H1 (cell line): ENCODE data around the gene SPATA31D4. TPM values are rescaled to one million over a fixed set of nuclear protein-coding genes. Genes with fewer than 3 reads are reported as not detected.

ENCODE experiments used
- CTBP2 ChIP-seq: IDR thresholded peaks from 2 replicates; pipeline ENCODE4 v1.7.0; 2011; ENCODE audit warnings: borderline replicate concordance, mild to moderate bottlenecking, moderate library complexity, mixed read lengths, low read length; ENCODE audit not compliant: insufficient read depth, insufficient read length
- RAD21 ChIP-seq, 2 experiments: IDR thresholded peaks in 1 of 2; conservative IDR thresholded peaks in 1 of 2; 2 replicates each; pipeline ENCODE4 v1.6.1; 2011; ENCODE audit warnings: low read depth in 2 of 2, low read length in 2 of 2, improper control_type of control experiment in 1 of 2, inconsistent platforms in 1 of 2, mild to moderate bottlenecking in 1 of 2, moderate library complexity in 1 of 2
- SIRT6 ChIP-seq: IDR thresholded peaks from one replicate; pipeline ENCODE4 v1.7.1; 2012; ENCODE audit warnings: low read length, inconsistent platforms
- SP2 ChIP-seq: IDR thresholded peaks from 2 replicates; pipeline ENCODE4 v1.6.1; 2012; ENCODE audit warnings: mild to moderate bottlenecking, low read length, inconsistent platforms
- polyA plus RNA-seq, 7 experiments: library from polyadenylated mRNA; depleted of rRNA in 3 of 7; stranded (reverse) in 5 of 7; unstranded in 2 of 7; fragments of >200 nt in 5 of 7; fragments of 200-250 nt in 2 of 7; gene quantifications; 1 replicate in 5 of 7; 2 replicates in 1 of 7; 4 replicates in 1 of 7; pipeline versions ENCODE4 v1.2.1 to v1.2.3, GENCODE V29; 2011 to 2013; ENCODE audit warnings: missing spikeins in 2 of 7, mixed read lengths in 2 of 7
- total RNA-seq: library from RNA; stranded (reverse); fragmentation: NEBNext Ultra II Directional; extraction: Animal tissue kit (Norgen Biotek cat#: 25700); gene quantifications from 2 replicates; pipeline ENCODE4 v1.2.1, GENCODE V29; 2021
- TF ChIP-seq, protein P1 (sequence below): fragments of 300-600 bp; sonication (generic); IDR thresholded peaks from 2 replicates; pipeline ENCODE4 v1.7.1; 2012; ENCODE audit warnings: low read length, moderate library complexity, mild to moderate bottlenecking, inconsistent platforms; ENCODE audit not compliant: insufficient replicate concordance

Gene SPATA31D4
- total and polyA plus RNA-seq, 2 of the 8 experiments (the other 6 are each of a cell fraction or from before 2014, with no cell fraction given) = not detected

GRCh38 chr9:81981883-81982282 is 53.7 kb downstream of the SPATA31D4 start (continued):
- TF ChIP-seq, protein P1, sequence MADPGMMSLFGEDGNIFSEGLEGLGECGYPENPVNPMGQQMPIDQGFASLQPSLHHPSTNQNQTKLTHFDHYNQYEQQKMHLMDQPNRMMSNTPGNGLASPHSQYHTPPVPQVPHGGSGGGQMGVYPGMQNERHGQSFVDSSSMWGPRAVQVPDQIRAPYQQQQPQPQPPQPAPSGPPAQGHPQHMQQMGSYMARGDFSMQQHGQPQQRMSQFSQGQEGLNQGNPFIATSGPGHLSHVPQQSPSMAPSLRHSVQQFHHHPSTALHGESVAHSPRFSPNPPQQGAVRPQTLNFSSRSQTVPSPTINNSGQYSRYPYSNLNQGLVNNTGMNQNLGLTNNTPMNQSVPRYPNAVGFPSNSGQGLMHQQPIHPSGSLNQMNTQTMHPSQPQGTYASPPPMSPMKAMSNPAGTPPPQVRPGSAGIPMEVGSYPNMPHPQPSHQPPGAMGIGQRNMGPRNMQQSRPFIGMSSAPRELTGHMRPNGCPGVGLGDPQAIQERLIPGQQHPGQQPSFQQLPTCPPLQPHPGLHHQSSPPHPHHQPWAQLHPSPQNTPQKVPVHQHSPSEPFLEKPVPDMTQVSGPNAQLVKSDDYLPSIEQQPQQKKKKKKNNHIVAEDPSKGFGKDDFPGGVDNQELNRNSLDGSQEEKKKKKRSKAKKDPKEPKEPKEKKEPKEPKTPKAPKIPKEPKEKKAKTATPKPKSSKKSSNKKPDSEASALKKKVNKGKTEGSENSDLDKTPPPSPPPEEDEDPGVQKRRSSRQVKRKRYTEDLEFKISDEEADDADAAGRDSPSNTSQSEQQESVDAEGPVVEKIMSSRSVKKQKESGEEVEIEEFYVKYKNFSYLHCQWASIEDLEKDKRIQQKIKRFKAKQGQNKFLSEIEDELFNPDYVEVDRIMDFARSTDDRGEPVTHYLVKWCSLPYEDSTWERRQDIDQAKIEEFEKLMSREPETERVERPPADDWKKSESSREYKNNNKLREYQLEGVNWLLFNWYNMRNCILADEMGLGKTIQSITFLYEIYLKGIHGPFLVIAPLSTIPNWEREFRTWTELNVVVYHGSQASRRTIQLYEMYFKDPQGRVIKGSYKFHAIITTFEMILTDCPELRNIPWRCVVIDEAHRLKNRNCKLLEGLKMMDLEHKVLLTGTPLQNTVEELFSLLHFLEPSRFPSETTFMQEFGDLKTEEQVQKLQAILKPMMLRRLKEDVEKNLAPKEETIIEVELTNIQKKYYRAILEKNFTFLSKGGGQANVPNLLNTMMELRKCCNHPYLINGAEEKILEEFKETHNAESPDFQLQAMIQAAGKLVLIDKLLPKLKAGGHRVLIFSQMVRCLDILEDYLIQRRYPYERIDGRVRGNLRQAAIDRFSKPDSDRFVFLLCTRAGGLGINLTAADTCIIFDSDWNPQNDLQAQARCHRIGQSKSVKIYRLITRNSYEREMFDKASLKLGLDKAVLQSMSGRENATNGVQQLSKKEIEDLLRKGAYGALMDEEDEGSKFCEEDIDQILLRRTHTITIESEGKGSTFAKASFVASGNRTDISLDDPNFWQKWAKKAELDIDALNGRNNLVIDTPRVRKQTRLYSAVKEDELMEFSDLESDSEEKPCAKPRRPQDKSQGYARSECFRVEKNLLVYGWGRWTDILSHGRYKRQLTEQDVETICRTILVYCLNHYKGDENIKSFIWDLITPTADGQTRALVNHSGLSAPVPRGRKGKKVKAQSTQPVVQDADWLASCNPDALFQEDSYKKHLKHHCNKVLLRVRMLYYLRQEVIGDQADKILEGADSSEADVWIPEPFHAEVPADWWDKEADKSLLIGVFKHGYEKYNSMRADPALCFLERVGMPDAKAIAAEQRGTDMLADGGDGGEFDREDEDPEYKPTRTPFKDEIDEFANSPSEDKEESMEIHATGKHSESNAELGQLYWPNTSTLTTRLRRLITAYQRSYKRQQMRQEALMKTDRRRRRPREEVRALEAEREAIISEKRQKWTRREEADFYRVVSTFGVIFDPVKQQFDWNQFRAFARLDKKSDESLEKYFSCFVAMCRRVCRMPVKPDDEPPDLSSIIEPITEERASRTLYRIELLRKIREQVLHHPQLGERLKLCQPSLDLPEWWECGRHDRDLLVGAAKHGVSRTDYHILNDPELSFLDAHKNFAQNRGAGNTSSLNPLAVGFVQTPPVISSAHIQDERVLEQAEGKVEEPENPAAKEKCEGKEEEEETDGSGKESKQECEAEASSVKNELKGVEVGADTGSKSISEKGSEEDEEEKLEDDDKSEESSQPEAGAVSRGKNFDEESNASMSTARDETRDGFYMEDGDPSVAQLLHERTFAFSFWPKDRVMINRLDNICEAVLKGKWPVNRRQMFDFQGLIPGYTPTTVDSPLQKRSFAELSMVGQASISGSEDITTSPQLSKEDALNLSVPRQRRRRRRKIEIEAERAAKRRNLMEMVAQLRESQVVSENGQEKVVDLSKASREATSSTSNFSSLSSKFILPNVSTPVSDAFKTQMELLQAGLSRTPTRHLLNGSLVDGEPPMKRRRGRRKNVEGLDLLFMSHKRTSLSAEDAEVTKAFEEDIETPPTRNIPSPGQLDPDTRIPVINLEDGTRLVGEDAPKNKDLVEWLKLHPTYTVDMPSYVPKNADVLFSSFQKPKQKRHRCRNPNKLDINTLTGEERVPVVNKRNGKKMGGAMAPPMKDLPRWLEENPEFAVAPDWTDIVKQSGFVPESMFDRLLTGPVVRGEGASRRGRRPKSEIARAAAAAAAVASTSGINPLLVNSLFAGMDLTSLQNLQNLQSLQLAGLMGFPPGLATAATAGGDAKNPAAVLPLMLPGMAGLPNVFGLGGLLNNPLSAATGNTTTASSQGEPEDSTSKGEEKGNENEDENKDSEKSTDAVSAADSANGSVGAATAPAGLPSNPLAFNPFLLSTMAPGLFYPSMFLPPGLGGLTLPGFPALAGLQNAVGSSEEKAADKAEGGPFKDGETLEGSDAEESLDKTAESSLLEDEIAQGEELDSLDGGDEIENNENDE = no peak
- no peak for TF ChIP-seq CTBP2
- TF ChIP-seq RAD21 (IDR thresholded peaks at IDR 0.05 in 1 of 2, conservative IDR thresholded peaks at IDR 0.05 in 1 of 2; ENCODE audit: low read depth in 2 of 2, low read length in 2 of 2) = no peak
- no peak for TF ChIP-seq SP2
- no peak for TF ChIP-seq SIRT6
